NB4 (cell line): ENCODE results near the gene NUS1.
"Not testable (repeated sequence)": the region's sequence is repeated elsewhere in the genome, so short reads cannot be mapped to it uniquely, and the experiment has no call there.

Experiments used
- DNase-seq: peaks from one replicate; pipeline ENCODE4 v3.0.0; 2010; ENCODE audit warnings: low read depth
- H3K4me3 ChIP-seq: one replicate; pipeline ENCODE4 v1.5.1; 2011; ENCODE audit warnings: mild to moderate bottlenecking, low read depth, low read length, moderate library complexity
- MYC ChIP-seq: IDR thresholded peaks from 2 replicates; pipeline ENCODE4 v1.6.1; 2011; ENCODE audit warnings: low read depth, low read length
- POLR2A ChIP-seq: IDR thresholded peaks from 2 replicates; pipeline ENCODE4 v1.6.1; 2011; ENCODE audit warnings: mild to moderate bottlenecking; ENCODE audit not compliant: insufficient read length; ENCODE audit errors: extremely low read depth
- TF ChIP-seq, protein P1 (sequence below): IDR thresholded peaks from 2 replicates; pipeline ENCODE4 v1.6.1; 2011; ENCODE audit warnings: low read depth, low read length
- TF ChIP-seq, protein P2 (sequence below): IDR thresholded peaks from one replicate; pipeline ENCODE4 v1.5.1; 2012; ENCODE audit warnings: low read depth, low read length

NUS1 gene

DNA sequence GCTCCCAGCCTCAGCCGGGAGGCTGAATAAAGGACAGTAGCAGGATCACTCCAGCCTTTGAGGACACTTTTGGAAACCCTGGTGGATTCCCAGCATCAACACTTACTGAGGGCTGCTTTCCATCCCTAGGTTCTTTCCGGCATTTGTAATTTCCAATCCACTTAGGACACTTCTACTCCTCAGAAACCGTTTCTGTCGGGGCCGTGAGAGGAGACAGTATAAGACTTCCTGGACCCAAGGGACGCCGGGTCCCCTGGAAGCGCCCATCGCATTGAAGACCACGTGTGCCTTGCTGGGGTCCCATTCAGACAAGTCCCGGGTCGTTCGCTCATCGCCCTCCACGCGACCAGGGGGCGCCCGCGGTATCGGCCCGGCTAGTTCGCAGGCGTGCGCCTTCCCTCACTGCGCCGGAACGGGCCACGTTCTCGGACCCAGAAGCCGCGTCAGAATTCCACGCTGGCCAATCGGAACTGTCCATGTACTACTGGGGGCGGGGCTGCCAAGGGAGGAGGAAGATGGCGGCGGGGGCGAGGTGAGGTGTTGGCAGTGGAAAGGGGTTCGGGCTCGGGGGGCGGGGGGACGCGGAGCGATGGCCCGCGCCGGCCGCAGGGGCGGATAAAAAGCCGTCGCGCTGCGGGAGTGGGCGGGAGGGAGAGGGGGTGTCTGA lies at the start of gene NUS1:
NUS1 (plus strand) TSS at position 479 of the 667 bp plus-strand sequence. CDS start 202 bp downstream, outside the sequence.
- peak; percentile 97 for TF ChIP-seq MYC
- TF ChIP-seq, protein P1, sequence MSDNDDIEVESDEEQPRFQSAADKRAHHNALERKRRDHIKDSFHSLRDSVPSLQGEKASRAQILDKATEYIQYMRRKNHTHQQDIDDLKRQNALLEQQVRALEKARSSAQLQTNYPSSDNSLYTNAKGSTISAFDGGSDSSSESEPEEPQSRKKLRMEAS, result peak; percentile 98
- TF ChIP-seq, protein P2, sequence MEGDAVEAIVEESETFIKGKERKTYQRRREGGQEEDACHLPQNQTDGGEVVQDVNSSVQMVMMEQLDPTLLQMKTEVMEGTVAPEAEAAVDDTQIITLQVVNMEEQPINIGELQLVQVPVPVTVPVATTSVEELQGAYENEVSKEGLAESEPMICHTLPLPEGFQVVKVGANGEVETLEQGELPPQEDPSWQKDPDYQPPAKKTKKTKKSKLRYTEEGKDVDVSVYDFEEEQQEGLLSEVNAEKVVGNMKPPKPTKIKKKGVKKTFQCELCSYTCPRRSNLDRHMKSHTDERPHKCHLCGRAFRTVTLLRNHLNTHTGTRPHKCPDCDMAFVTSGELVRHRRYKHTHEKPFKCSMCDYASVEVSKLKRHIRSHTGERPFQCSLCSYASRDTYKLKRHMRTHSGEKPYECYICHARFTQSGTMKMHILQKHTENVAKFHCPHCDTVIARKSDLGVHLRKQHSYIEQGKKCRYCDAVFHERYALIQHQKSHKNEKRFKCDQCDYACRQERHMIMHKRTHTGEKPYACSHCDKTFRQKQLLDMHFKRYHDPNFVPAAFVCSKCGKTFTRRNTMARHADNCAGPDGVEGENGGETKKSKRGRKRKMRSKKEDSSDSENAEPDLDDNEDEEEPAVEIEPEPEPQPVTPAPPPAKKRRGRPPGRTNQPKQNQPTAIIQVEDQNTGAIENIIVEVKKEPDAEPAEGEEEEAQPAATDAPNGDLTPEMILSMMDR, result peak; percentile 71
- peak; percentile 26 for TF ChIP-seq POLR2A
- peak within 1 kb of the TSS; percentile 98 for H3K4me3 ChIP-seq
- peak; percentile 99 for DNase-seq

DNA sequence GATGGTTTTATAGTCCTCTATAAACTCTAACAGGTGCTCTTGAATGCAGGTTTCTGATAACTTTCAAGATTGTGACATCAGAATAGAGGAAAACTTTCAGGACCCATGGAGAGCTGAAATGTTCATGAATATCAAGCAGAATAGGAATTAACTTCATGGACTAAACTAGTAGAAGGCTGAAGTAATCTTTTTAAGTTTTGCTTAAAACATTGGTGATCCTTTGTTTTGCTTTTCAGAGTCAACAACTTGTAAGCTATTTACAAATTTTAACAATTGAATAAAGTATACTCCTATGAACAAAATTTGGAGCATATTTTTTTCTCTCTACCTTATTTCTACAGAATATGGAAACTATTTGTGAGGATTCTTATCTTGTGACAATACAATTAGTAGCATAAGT lies 47.7 kb upstream of the NUS1 start:
- TF ChIP-seq POLR2A (no peak), MYC (no peak)
- TF ChIP-seq, protein P2, result no peak
- TF ChIP-seq, protein P1, result no peak
- DNase-seq, result no peak
- no peak overlapping the region for H3K4me3 ChIP-seq

DNA sequence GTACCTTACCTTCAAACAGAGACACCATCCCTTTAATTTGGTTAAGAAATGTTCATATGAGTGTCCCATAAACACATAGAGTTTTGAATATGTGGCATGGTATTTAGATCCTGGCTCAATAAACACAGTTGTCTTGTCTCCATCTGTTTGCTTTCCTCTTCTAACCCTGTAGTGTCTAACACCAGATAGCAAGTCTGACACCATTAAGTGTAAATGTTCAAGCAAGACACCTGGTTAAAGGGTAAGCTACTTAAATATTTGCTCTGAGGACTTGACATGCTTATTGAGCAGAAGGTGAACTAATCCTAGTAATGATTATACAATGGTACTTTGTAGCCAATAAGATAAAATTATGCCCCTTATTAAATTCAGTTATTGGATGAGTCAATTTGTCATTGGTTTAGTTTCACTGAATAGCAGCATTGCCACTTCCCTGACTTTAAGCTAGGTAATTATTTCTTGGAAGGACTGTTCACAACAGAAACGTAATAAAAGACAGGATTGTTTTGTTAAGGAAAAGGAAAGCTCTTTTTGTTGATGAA lies 46.1 kb upstream of the NUS1 start:
- no peak overlapping the region for H3K4me3 ChIP-seq
- TF ChIP-seq, protein P1, result no peak
- TF ChIP-seq MYC, result no peak
- TF ChIP-seq, protein P2, result no peak
- no peak for TF ChIP-seq POLR2A
- no peak for DNase-seq

DNA sequence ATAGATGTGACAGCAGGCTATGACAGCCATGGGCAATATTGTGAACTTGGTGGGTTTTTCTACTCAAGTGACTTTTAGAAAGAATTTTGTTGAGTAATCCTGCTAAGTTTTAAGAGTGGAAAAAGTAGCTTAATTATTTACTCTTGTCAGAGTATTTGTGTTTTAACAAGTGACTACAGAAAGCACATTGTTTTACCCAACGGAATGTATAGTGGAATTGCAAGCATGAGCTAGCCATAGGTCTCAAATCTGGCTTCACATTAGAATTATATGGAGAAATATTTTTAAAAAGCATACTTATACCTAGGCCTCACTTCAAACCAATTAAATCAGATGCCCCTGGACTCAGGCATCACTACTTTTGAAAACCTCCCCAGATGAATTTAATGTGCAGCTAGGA lies 37.5 kb upstream of the NUS1 start:
- H3K4me3 ChIP-seq, result no peak overlapping the region
- DNase-seq, result no peak
- TF ChIP-seq, protein P2, result no peak
- TF ChIP-seq, protein P1, result no peak
- TF ChIP-seq MYC (no peak), POLR2A (no peak)

DNA sequence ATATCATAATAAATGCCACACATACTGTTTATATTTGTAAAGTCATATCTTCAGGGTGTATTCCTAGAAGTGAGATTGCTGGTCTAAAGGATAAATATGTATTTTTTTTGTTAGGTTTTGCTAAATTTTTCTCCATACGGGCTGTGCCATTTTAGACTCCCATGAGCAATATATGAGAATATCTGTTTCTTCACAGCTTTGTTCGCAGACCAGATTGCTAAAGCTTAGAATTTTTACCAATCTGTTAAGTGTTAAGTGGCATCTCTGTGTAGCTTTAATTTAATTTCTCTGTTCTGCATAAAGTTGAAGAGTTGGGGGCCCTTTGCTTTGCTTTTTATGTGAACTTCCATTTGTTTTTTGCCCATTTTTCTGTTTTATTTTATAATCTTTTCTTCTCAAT lies 32.3 kb upstream of the NUS1 start:
- H3K4me3 ChIP-seq, result no peak overlapping the region
- no peak for DNase-seq
- TF ChIP-seq, protein P1, result no peak
- TF ChIP-seq MYC, result no peak
- TF ChIP-seq, protein P2, result no peak
- TF ChIP-seq POLR2A, result no peak

DNA sequence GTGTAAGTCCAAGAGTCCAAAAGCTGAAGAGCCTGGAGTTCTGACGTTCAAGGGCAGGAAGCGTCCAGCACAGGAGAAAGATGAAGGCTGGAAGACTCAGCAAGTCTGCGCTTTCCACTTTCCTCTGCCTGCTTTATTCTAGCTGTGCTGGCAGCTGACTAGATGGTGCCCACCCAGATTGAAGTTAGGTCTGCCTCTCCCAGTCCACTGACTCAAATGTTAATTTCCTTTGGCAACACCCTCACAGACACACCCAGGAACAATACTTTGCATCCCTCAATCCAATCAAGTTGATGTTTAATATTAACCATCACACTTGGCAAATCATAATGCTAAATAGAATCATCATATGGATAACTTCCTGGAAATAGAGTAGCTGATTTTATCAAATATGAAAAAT lies 23.3 kb upstream of the NUS1 start:
- not testable (repeated sequence) for H3K4me3 ChIP-seq, DNase-seq
